Neutrophil (primary cell): ENCODE data around the gene CHCHD1.

Experiments used
- H3K27ac ChIP-seq: fragments of 200-600 bp; sonication (generic); 2 replicates; pipeline ENCODE4 v1.5.1; 2016; ENCODE audit warnings: mild to moderate bottlenecking, moderate library complexity
- H3K27me3 ChIP-seq: fragments of 200-600 bp; sonication (generic); 2 replicates; pipeline ENCODE4 v1.6.0; 2016; ENCODE audit warnings: mild to moderate bottlenecking
- H3K36me3 ChIP-seq: fragments of 200-600 bp; sonication (generic); 2 replicates; pipeline ENCODE4 v1.5.1; 2017
- H3K4me1 ChIP-seq, 2 experiments: fragments of 200-600 bp in 1 of 2; sonication (generic) in 1 of 2; 1 replicate in 1 of 2; 2 replicates in 1 of 2; pipeline versions ENCODE4 v1.5.1 to v1.6.1; 2013 to 2016; ENCODE audit warnings: low read depth in 1 of 2, low read length in 1 of 2, mild to moderate bottlenecking in 1 of 2, moderate library complexity in 1 of 2; ENCODE audit not compliant: control insufficient read depth in 1 of 2, insufficient read depth in 1 of 2
- H3K4me3 ChIP-seq, 2 experiments: fragments of 200-600 bp in 1 of 2; sonication (generic) in 1 of 2; 1 replicate in 1 of 2; 2 replicates in 1 of 2; pipeline ENCODE4 v1.5.1; 2013 to 2016; ENCODE audit warnings: low read depth in 1 of 2, low read length in 1 of 2, mild to moderate bottlenecking in 1 of 2, moderate library complexity in 1 of 2
- H3K9me3 ChIP-seq: fragments of 200-600 bp; sonication (generic); 2 replicates; pipeline ENCODE4 v1.5.1; 2016
- TF ChIP-seq, protein P1 (sequence below): fragments of 200-600 bp; sonication (generic); IDR thresholded peaks from 2 replicates; pipeline ENCODE4 v1.5.1; 2016; ENCODE audit warnings: antibody characterized with exemption

CHCHD1 gene

DNA sequence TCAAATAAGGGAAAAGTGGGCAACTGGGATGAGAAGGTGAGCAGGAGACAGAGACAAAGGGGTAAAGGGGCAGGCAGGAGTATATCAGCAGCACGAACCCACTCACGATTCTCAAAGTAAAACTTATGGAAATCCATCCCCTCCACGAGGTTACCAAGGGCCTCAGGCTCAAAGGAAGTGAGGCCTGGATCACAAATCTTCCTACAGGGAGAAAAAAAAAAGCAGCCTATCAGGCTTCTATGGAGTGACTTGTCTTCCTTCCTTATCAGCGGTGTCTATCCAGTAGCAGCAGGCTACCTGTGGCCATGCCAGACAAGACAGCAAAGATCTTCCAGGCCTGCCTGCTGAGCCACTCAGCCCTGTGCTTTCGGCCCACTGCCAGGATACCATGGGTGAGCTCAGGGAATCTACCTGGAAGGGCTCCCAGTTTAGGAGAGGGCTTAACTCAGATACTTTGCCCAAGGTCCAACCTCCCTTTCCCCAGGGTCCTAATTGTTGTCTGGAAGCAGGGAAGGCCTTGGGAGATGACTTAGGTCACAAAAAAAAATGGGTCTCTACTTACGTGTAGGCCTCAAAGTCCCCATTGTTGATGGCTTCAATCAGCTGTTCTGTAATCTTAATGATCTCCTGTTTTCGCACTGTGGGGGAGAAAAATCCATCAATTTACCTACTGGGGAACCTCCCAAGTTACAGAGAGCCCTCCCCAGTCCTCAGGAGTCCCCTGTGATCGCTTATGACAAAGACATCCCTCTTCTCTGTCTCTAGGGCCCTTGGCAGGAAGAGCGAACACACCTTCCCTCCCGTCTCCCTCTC, 35.3 kb downstream of the CHCHD1 start:
- Histone ChIP-seq H3K27me3 (no peaks in the 10 kb centered on the region), H3K27ac (peak overlapping the region; percentile 81), H3K4me1 (peaks cover 53 to 60% of the 10 kb centered on the region in 2 experiments), H3K4me3 (no peak overlapping the region), H3K9me3 (no peaks in the 10 kb centered on the region), H3K36me3 (peaks cover 92% of the 10 kb centered on the region)
- TF ChIP-seq, protein P1, sequence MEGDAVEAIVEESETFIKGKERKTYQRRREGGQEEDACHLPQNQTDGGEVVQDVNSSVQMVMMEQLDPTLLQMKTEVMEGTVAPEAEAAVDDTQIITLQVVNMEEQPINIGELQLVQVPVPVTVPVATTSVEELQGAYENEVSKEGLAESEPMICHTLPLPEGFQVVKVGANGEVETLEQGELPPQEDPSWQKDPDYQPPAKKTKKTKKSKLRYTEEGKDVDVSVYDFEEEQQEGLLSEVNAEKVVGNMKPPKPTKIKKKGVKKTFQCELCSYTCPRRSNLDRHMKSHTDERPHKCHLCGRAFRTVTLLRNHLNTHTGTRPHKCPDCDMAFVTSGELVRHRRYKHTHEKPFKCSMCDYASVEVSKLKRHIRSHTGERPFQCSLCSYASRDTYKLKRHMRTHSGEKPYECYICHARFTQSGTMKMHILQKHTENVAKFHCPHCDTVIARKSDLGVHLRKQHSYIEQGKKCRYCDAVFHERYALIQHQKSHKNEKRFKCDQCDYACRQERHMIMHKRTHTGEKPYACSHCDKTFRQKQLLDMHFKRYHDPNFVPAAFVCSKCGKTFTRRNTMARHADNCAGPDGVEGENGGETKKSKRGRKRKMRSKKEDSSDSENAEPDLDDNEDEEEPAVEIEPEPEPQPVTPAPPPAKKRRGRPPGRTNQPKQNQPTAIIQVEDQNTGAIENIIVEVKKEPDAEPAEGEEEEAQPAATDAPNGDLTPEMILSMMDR: no peak

DNA sequence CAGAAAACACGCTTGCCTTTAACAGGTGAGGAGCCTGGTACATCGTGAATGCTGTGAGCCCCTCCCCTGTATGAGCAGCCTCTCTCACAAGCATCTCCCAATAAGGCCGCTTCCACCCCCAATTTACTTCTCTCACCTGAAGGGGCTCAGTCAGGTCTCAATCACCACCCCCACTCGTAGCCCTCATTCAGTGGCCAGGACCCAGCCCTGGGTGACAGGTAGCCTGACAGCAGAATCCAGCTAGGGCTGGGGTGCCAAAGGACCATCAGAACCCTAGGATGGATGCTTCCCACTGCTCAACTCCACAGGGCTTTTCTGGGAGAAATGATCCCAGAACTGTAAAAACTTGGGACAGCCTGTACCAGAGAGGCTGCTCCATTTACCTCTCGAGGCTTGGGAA, 36.0 kb downstream of the CHCHD1 start:
- TF ChIP-seq, protein P1: no peak

DNA sequence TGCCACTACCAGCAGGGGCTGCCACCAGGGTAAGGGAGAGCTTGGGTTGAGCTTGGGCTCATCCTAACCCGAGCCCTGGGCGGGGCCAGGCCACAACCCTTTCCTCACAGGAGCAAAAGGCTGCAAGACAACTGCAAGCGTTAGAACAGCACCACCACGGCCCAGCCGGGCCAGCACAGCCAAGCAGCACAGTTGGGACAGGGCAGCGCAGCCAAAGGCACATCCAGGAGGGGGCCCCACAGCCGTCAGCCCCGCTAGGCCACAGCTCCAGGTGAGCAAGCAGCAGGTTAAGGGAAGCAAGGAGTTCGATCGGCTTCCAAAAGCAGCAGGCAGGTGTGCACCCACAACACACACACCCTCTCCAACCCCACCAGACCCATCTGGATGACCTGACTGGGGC, 36.6 kb downstream of the CHCHD1 start:
- TF ChIP-seq, protein P1: no peak
- H3K9me3 ChIP-seq: no peaks in the 10 kb centered on the region
- no peak overlapping the region for H3K4me3 ChIP-seq
- H3K36me3 ChIP-seq: peaks cover 93% of the 10 kb centered on the region
- peak overlapping the region; percentile 81 for H3K27ac ChIP-seq
- peaks cover 50 to 55% of the 10 kb centered on the region in 2 experiments for H3K4me1 ChIP-seq
- no peaks in the 10 kb centered on the region for H3K27me3 ChIP-seq

More for the DNA sequence above, 36.0 kb downstream of the CHCHD1 start:
- Histone ChIP-seq H3K27me3 (no peaks in the 10 kb centered on the region), H3K4me1 (peaks cover 50 to 55% of the 10 kb centered on the region in 2 experiments), H3K4me3 (no peak overlapping the region), H3K36me3 (peaks cover 93% of the 10 kb centered on the region), H3K9me3 (no peaks in the 10 kb centered on the region), H3K27ac (peak overlapping the region; percentile 81)

DNA sequence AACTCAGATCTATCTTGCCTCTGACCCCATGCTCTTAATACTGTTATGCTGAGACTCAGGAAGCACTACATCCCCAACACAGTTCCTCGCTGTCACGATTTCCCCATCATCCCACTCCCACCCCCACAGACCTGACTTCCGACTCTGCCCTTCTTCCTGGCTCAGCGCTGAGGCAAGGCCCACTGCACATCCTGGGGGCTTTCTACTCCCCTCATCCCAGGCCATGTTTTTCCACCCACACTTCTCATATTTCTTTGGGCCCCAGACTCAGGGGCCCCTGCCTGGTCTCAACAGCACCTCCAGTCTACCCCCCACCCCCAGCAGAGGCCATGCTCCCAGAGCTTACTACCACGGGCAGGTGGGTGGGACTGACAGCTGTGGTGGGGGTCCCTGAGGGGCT, 37.2 kb downstream of the CHCHD1 start:
- no peaks in the 10 kb centered on the region for H3K9me3 ChIP-seq
- peak overlapping the region; percentile 81 for H3K27ac ChIP-seq
- peaks cover 93% of the 10 kb centered on the region for H3K36me3 ChIP-seq
- no peak overlapping the region for H3K4me3 ChIP-seq
- no peaks in the 10 kb centered on the region for H3K27me3 ChIP-seq
- peaks cover 50 to 55% of the 10 kb centered on the region in 2 experiments for H3K4me1 ChIP-seq
- TF ChIP-seq, protein P1: no peak

DNA sequence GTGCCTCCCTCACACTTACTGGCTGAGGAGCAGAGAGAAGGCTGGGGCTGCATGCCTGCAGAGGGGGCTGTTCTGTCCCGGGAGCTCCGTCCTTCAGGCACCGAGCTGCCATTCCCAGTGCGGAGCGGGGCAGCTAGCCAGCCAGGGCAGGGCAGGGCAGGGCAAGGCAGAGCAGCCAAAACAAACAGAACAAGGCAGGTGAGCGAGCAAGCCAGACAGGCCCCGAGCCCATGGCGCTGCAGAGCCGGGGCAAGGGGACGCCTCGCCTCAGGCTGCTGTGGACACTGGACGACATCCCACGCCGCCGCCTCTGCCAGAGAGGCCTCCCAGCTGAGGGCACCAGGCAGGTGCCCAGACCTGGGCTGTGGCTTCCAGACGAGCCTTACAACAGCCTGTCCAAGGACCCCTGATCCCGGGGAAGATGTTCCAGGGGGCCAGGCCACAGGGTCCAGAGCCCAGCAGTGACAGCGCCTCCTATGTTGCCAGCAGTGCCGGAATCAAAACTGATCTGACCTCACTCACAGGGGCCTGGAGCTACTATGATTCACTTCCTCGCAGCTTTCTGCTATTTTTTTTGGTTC, 37.8 kb downstream of the CHCHD1 start:
- peaks cover 50 to 55% of the 10 kb centered on the region in 2 experiments for H3K4me1 ChIP-seq
- no peaks in the 10 kb centered on the region for H3K9me3 ChIP-seq
- TF ChIP-seq, protein P1: no peak
- no peak overlapping the region for H3K4me3 ChIP-seq
- H3K27me3 ChIP-seq: no peaks in the 10 kb centered on the region
- peak overlapping the region; percentile 81 for H3K27ac ChIP-seq
- H3K36me3 ChIP-seq: peaks cover 93% of the 10 kb centered on the region
